Embryonic facial prominence (tissue), 1 donor: ENCODE results near the gene ADCYAP1.
"Not testable (repeated sequence)": the region's sequence is repeated elsewhere in the genome, so short reads cannot be mapped to it uniquely, and the experiment has no call there.

Experiments
- DNase-seq: peaks from one replicate; pipeline ENCODE4 v3.0.0-alpha.2; 2016; ENCODE audit errors: extremely low spot score

The ADCYAP1 gene

DNA sequence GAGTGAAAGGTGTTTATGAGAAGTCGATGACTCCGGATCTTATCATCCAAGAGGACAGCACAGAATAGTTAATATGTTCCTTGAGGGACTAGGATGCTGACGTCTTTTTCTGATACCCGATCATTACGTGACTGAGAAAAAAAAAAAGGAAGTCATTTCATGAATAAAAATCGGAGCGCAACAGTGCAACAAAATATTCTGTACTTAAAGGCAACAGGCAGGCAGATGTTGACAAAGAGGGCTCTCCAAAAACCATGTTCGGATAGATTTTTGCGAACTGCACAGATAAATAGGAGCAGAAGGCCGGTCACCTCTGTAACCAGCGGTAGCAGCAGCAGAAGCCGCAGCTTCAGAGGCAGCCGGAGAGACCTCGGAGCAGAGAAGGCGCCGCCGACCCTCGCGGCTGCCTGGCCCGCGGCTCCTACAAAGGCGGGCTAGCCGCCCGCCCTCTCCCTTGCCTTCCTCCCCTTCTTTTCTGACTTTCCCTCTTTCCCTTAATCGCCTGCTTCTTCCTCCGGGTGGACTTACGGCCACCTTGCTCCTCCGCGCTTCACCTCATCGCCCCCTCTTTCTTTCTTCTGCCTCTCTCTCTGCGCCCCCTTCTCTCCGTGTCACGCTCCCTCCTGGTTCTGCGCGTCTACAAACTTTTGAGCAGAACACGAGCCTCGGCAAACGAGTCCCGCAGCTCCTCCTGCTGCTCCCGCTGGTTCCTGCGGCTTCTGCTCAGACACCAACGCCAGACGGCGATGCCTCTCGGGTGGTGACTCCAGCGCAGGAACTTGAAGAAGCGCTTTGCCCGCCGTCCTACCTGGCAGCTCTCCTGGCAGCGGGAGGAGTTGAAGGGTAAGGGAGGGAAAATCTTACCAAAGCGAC, at the start of gene ADCYAP1:
Gene ADCYAP1 (plus strand): TSS at position 654 of the 873 bp plus-strand sequence. CDS start 516 bp downstream, outside the sequence.
- no peak for DNase-seq

DNA sequence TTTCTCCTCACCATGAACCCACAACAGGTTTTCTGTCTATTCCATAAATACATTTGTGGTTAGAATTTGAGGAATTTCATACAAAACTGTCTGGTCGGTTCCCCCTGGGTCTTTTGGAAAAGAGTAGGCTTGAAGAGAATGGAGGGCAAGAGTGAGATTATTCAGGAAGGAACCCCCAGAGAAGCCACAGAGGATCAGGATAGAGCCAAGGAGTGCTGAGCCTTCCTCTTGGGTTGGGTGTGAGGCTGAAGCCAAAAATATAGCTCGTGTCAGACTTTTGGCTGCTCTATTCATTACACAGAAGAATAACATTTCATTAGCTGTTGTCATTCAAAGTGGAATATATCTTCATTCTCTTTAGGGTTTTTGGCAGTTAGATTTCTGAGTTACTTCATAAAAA, 46.7 kb upstream of the ADCYAP1 start:
- DNase-seq, result no peak

DNA sequence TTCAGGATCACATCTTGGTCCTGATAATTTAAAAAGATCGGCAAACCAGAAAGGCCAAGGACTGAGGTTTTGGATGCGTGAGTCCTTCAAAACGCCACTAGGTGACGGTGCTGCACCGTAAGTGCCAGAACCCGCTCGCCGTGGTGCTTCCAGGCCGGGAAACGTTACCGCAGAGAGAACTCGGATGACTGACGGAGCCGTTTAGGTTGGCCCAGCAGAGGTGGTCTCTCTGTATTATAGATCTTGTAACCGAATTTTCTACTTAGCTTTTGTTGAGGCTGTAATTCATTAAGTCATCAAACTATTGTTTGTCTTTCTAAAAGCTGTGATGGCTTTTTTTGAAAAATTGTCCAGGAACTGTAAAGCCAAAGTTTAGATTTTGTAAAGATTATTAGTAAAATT, 39.8 kb upstream of the ADCYAP1 start:
- DNase-seq, result peak; percentile 40

- DNase-seq, result no peak
Observed at GRCh38 chr18:867257-867656, 37.4 kb upstream of the ADCYAP1 start.

DNA sequence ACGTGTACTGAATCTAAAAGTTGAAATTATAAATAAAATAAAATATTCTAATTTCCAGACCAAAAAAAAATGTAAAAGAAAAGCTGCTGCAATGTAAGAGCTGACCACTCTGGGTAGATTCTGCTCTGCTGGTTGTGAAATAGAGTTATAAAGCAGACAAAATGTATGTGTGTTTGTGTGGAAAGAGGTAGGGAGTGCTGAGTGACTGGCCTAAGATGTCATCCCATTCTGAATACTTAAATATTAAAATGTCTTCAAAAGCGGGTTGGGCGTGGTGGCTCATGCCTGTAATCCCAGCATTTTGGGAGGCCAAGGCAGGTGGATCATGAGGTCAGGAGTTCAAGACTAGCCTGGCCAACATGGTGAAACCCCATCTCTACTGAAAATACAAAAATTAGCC, 31.2 kb upstream of the ADCYAP1 start:
- not testable (repeated sequence) for DNase-seq

DNA sequence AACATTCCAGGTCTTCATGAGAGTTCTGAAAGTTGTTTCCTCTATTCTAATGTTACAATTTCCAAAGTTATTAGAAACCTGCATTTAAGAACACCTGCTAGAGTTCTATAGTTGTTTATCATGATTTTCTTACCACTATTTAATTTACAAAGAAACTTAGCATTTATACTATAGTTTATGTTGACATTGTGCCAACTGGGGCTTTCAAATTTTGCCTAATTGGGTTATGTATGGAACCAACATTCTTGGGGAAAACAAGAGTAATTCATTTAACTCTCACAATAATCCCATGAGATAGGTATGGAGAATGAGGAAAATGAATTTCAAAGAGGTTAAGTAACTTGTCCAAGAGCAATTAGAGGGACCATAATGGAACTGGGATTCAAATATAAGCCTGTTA, 28.8 kb upstream of the ADCYAP1 start:
- no peak for DNase-seq

- no peak for DNase-seq
Observed at GRCh38 chr18:877238-877637, 27.4 kb upstream of the ADCYAP1 start.

DNA sequence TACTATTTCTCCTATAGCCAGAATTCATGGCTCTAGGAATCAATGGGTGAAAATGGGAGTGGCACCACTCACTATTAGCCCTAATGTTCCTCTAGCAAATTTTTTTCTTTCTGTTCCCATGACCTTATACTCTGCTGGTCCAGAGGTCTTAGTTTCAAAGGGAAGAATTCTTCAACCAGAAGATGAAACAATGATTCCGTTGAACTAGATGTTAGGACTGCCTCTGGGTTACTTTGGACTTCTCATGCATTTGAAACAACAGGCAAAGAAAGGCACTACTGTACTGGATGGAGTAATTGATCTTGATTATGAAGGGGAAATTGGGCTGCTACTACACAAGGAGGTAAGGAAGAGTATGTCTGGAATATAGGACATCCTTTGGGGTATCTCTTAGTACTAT, 18.6 kb upstream of the ADCYAP1 start:
- DNase-seq, result no peak

DNA sequence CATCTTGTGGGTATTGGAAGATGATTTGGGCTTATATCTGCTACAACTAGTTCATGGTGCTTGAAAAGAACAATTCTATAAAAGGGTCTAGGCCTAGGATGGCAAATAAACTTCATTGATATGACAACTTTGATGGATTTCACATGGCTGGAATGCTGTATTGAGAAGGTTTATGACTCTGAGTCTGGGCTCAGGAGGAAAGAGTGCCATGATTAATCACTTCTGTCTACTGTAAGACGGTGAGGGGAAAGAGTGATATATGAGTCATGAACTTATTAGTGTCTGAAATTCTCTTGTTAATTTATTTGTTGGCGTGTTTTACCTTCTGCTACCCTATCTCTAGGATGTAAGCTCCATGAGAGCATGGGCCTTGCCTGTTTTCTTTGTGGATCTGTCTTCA, 17.0 kb upstream of the ADCYAP1 start:
- DNase-seq, result no peak

DNA sequence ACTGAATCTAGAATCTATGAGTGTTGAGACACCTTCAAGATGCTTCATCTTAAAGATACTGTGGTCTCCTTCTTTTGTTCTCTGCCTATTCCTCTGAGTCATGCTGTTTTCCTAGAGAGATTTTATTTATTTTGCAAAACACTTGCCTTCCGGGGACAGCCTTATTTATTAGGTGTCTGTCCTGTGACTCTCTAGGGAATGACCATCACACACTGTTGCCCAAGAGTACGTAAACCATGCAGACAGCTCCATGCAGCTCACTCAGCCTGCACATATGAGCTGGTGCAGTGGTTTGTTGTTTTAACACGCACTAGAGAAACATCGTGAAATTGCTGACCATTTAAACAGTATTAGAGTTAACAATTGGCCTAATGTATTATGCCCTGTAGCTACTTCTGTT, 12.4 kb upstream of the ADCYAP1 start:
- DNase-seq, result no peak

GRCh38 chr18:896315-896714, 8.4 kb upstream of the ADCYAP1 start:
- no peak for DNase-seq

DNA sequence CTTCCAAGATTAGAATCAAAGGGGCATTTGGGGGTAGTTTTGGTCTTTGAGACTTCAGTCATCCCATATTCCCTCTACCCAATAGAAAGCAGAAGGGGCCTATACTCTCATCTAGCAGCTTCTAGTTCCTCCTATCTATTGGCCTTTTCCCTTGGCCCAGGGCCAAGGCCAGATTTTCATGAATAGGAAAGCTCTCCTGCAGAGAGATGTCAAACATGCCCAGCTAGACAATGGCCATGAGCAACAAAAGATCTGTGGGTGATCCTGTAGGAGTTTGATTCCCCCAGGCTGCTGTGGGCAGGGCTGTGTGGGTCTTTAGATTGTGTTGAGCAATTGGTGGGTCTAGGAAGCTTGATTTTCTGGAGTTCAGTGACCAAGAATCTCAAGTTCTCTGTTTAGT, 2.9 kb upstream of the ADCYAP1 start:
- DNase-seq, result no peak

DNA sequence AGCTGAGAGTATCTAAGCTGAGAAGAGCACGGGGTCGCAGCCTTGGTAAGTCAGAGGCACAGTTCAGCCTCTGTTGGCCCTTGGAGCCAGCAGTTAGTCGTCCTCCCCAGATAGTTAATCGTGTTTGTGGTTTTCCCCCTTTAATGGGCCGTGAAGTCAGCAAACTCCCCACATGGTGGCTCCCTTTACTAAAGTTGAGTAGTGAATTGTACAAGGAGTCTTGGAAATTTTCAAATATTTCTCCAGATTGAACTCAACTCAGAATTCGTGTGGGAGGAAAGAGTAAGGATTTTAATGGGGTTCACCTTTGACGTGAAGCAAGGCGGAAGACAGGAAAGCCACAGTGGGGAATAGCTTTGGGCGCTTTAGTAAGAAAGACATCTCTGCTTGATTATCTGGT, 2.4 kb upstream of the ADCYAP1 start:
- DNase-seq, result no peak

DNA sequence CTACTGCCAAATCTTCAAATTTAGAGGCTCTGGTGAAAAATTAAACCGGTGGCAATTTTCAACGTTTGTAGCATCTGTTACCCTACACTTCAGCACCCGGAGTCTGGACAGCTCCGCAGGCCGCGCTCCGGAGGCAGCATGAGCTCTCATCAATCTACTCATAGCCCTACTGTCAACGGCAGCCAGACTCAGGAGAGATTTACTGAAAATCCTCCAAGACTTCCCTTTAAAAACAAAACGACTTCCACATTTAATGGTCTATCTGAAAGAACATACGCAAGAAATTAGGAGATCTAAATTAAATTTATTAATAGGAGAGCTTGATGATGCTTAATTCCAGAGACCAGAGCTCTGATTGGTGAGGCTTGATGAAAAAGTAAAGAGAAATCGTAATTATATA, 970 bp upstream of the ADCYAP1 start:
- peak; percentile 20 for DNase-seq

DNA sequence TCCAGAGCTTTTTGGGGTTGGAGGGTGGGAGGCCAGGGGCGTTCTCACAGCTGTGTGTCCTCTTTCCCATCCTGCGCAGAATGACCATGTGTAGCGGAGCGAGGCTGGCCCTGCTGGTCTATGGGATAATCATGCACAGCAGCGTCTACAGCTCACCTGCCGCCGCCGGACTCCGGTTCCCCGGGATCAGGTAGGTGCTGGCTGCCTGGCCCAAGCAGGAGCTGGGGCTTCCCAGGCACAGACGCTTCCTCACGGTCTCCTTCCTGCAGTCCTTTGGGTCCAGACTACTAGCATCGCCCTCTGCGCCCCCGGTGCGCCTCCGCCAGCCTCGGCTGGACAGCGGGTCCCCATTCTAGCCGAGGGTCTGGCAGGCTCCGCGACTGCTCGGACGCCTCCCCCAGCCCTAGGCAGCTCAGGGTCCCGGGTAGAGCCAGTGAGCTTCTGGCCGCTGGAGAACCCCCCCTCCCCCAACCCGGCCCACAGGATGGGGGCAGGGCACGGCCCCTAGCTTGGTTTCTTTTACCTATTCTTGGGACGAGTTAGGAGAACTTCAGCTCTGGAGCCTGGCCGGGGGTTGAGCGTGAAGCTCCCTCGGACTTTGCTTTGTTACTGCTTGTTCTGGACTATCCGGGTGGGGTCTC, 756 bp downstream of the ADCYAP1 start:
- no peak for DNase-seq

DNA sequence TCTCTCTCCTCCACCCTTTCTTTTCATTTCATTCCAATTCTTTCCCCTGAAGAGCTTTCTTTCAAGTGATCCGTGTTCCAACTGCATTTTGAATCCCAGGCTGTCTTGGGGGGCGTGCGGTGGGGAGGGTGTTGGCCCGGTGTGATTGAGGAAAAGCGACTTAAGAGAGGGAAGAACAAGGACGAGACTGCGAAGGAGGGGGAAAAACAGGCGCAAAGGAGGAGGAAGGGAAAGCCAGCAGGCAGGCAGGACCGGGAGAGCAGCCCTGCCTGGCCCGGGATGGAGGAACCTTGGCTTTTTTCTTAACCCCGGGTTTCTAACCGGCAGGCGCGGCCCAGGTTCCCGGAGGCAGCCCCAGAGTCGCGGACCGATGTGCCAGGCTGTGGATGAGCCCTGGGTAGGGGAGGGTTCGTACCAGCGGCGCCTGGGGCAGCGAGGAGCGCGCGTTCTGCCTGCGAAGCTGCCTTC, 1.3 kb downstream of the ADCYAP1 start:
- no peak for DNase-seq

GRCh38 chr18:906416-907114, 1.9 kb downstream of the ADCYAP1 start:
- DNase-seq, result no peak

- DNase-seq, result no peak
Observed at GRCh38 chr18:907115-907884, 2.6 kb downstream of the ADCYAP1 start.

DNA sequence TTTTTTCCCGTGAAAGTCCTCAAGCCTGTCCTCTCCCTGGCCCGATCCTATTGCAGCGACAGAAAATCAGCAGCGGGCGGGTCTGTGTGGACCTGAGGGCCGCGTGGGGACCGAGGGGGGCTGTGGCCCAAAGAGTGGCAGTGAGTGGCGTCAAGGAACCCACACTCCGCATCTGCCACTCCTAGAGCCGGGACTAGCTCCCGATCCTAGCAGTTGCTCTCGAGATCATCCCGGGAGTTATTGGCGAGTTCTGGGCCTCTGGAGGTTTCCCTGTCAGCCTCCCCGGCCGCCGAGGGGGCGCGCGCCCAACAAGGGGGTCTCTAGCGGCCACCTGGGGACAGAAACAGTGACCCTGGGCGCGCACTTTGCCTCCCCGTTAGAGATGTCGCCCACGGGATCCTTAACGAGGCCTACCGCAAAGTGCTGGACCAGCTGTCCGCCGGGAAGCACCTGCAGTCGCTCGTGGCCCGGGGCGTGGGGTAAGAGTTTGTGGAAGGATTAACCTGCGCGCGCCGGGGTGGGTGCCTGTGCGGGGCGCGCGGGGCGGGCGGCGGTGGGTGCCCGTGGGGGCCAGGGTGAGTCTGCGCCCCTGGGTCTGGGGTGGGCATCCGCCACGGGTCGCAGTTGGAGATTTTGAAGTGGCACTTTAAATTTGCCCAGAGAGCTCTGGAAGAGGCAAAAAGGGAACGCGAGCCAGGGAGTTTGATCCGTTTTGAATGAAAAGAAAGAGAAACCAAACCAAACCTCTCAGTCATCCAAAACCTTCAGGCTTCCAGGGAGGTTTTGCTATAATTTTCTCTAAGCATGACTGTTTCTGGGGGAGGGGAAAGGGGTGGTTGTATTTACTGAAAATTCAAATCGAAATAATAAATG, 3.5 kb downstream of the ADCYAP1 start:
- no peak for DNase-seq

DNA sequence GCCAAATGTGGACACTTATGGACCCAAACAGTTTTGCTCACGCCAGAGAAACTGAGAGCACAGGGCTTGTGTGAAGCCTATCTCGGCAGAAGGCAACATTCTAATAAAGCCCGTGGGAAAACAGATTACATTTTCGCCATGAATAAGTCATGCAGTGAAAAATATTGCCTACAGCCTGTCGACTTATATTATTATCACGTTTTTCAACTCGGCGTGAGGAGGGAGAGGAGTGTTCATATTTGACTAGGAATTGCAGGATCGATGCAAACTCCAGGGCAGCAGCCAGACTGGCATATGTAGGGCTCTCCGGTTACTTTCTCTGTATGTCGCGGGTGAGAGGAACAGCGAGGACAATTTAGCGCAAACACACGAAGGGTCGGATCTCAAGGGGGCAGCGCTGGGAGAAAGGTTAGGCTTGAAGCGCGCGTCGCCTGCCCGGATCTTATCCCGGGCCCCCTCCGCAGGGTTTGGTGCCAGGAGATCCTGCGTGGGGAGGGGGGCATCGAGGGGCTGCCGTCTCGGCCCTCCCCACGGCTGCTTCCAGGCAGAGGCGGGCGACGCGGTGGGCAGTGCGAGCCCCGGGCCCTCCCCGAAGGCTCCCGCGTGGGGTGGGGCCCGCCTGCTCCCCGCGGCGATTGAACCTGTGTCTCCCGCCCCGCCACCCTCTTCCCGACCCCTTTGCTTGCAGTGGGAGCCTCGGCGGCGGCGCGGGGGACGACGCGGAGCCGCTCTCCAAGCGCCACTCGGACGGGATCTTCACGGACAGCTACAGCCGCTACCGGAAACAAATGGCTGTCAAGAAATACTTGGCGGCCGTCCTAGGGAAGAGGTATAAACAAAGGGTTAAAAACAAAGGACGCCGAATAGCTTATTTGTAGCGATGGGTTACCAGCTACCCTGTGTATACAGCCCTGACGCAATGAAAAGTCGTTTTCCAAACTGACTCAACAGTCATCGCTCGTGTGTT, 4.4 kb downstream of the ADCYAP1 start:
- DNase-seq, result no peak
